HG02938 (cell line): ENCODE measurements around the gene SMOC1.

Experiments
- ATAC-seq: cut with Tn5 transposase; IDR thresholded peaks from one replicate; pipeline ENCODE4 v1.9.1; 2021; ENCODE audit warnings: mild to moderate bottlenecking, moderate library complexity; ENCODE audit not compliant: unreplicated experiment

Gene SMOC1

DNA sequence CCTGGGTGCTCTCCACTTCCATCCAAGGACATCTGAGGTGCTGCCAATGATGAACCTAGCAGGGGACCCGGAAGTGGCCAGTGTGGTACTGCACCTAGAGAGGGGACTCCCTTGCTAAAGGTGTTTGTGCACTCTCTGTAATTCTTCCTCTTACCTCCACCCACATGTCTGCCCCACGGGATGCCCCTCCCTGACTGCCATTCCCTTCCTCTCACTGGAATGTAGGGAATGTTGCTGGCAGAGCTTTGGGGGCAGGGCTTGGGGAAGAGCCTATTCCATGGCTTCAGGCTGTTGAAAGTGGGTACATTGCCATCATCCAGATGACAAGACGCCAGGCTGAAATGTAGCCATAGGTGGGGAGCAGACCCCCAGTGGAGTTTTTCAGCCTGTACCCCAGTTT is 153.2 kb downstream of the SMOC1 start:
- ATAC-seq = no peak

GRCh38 chr14:70033116-70033515 is 153.9 kb downstream of the SMOC1 start:
- no peak for ATAC-seq

- ATAC-seq = no peak
These were observed 154.3 kb downstream of the SMOC1 start for GRCh38 chr14:70033561-70033960.

DNA sequence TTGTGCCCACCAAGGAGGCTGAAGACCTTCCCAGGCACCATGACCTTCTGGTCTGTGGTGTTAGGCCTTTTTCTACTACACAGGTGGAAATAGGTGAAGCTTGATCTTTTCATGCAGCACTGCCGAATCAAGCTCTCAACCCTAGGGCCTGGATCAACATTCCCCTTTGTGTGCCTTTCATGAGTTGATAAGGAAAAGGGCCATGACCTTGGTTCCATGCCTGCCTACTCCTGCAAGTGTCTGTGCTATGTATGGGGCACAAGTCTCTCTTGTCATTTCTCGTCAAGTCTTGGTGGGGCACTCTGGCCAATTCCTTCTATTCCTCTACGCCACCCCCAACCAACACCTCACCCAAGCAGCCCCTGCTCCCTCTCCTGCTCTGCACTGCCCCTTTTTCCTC is 155.0 kb downstream of the SMOC1 start:
- ATAC-seq = no peak

- no peak for ATAC-seq
These were observed 157.4 kb downstream of the SMOC1 start for GRCh38 chr14:70036665-70037064.

GRCh38 chr14:70043001-70043400 is 163.8 kb downstream of the SMOC1 start:
- ATAC-seq = no peak

- no peak for ATAC-seq
These were observed 166.1 kb downstream of the SMOC1 start for GRCh38 chr14:70045310-70045709.

DNA sequence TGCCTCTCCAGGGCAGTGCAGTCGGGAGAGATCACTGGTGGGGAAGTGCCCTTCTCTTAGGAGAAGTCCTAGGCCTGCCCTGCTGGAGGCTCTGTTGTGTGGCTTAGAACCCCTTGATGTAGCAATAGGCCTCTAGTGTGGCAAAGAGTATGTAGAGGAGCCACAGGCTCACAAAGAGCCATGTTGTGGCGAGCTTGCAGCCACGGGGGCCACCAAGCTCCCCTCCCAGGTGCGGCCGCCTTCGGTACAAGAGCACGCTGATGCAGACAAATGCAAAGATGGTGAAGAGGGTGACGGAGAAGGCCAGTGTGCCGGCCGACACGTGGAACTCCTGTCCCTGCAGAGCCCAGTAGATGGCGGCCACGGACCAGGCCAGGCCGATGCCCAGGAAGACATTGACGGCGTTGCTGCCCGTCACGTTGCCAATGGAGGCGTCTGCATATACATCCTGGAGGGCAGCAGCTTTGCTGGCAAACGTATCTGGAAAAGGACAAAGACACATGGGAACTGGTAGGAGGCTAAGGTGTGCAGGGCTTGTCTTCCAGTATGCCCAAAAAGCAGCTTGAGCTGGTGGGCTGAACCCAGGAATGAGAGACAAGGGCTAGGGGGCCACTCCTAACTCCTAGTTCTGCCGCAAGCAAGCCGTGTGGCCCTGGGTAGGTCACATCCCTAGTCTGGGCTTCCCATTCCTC is 166.8 kb downstream of the SMOC1 start:
- ATAC-seq = no peak

- ATAC-seq = no peak
These were observed 168.5 kb downstream of the SMOC1 start for GRCh38 chr14:70047598-70048312.

DNA sequence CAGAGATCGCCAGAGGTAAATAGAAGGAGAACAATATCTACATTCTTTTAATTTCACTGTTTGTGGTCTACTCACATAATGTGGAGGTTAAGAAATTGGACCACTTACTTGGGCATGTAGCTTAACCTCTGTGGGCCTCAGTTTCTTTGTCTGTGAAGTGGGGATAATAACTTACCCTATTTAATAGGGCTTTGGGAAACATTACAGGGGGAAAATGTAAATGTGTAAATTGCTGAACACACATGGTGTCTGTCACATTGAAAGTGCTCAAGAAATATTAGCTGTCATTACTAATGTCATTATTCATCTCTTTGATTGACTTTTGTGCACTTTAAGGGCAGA is 169.1 kb downstream of the SMOC1 start:
- ATAC-seq = no peak

DNA sequence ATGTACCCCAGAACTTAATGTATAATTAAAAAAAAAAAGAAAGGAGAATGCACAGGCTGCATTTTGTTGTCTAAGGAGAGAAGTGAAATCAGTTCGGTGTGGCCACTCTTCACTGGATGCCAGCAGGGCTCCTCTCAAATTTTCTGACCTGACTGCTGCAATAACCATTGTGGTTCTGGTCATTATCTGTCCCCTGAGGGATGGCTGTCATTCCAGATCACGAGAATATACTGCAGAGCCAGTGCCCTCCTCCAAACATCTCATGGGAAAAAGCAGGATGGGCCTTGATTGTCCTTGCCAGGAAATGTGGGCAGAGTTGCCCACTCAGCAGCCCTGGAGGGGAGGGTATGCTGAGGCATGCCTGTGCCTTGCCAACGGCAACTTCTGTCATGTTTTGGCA is 170.4 kb downstream of the SMOC1 start:
- ATAC-seq = no peak

DNA sequence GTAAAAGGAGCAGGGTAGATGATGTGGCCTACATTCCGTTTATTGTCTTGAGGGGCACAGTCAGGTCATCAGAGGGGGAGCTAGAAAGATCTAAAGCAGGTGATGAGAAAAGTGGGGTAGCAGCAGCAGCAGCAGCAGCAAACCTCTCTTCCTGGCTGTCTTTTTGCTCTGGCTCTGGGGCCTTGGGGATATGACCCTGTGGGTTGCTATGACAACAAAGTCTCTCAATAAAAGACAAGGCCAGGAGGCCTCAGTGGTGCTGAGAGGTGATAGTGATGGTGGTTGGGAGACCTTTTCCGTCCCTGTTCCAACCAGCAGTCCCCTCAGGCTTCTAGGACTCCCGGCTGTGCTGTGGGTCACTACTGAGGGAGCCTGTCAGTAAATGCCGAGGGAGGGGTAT is 170.9 kb downstream of the SMOC1 start:
- no peak for ATAC-seq

DNA sequence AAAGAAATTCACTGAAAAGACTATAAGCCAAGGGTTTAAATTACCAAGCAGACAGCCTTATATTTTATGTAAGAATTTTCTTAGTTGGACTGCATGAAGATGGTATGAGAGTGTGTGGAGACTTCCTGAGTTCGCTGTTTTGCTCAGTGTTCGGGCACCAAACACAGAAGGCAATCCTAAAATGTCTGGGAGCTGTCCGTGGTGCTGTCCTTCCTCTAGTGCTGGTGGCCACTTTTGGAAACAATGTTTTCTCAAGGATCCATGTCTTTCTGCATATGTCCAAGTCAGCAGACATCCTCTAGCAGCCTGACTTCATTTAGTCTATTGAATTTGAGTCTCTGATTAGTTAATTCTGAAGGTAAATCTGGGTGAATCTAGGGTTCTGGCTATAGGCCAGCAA is 173.8 kb downstream of the SMOC1 start:
- no peak for ATAC-seq

DNA sequence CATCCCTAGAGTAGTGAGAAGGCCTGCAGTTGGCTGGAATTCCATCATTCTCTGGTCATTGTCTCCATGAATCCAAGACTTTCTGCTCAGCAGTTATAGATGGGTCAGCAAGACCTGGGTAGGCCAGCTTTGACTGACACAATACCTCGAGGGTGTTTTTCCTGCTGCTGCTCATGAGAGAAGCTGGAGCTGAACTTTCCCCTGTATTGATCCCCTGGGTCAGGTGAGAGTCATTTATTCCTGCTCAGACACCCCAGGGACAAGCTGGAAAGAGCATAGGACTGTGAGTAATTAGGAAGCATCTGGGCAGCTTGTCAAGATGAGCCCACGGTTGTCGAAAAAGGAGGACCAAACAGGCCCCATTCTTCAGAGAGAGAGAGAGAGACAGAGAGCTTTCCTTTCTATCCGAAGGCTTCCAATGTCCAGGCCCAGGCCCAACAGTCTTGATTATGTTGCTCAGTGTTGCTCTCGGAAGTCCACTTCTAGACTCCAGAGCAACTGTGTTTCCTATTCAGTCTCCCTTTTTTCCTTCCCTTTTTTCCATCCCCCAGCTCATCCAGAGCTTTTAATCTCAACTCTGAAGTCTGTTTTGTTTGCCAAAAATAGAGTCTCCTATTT is 178.4 kb downstream of the SMOC1 start:
- no peak for ATAC-seq

- ATAC-seq = no peak
These were observed 180.3 kb downstream of the SMOC1 start for GRCh38 chr14:70059545-70059944.

- no peak for ATAC-seq
These were observed 181.9 kb downstream of the SMOC1 start for GRCh38 chr14:70061108-70061507.

- no peak for ATAC-seq
These were observed 185.1 kb downstream of the SMOC1 start for GRCh38 chr14:70064136-70064865.

GRCh38 chr14:70067810-70068209 is 188.6 kb downstream of the SMOC1 start:
- ATAC-seq = no peak

DNA sequence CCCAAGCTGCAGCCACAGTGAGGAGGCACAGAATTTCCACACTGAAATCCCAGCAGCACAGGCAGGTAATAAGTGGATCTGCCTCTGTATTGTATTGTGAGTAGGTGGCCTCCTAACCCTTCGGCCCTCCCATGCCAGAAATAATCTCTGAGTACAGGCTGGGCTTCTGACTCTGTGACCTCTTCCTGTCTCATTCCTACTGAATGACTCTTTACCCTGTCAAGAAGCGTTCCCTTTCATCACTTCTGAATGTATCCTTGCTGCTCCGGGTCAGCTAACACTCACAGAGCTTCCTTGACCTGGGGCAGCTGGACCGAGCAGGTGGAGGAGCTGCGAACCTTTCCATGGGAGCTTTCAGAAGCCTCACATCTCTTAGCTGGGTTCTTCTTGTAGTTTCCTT is 190.0 kb downstream of the SMOC1 start:
- no peak for ATAC-seq

DNA sequence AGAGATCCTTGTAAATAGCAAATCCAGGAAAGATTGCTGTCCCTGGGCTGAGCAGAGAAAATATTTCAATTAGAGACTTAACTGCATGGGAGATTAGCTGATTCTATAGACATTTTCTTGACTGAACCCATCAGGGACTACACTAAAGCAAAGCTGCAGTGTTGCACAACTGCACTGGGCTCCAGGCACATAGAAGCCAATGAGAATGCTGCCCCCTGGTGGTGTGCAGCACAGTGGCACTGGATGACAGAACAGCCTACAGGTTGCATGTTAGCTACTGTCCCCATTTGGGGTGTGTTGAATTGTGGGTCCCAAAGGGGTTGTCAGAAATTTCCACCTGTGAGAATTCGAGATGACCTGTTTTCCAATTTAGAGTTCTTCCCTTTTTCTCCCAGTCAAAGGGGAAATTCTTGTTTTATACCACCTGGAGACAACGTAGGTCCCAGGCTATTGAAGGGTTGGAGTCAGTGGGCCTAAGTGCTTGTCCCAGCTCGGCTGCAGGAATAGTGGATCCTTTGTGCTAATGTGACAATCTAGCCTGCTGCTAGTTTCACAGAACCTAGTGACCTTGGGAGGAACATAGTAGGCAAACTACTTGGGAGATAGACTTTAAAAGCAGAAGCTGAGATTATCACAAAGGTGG is 194.8 kb downstream of the SMOC1 start:
- no peak for ATAC-seq

- ATAC-seq = no peak
These were observed 197.8 kb downstream of the SMOC1 start for GRCh38 chr14:70077005-70077404.
